Transverse colon (tissue), 4 donors: ENCODE data around the gene UBTF. TPM values are rescaled to one million over a fixed set of nuclear protein-coding genes. Genes with fewer than 3 reads are reported as not detected.

Experiments
- DNase-seq: peaks from one replicate; pipeline ENCODE4 v3.0.0-alpha.2; 2019
- H3K27ac ChIP-seq, 4 donors: fragments of 200-600 bp; sonication (generic); 2 replicates each; pipeline ENCODE4 v1.5.1; 2016 to 2018; ENCODE audit warnings: inconsistent platforms in 4 of 4
- H3K27me3 ChIP-seq: fragments of 200-600 bp; sonication (generic); 2 replicates; pipeline ENCODE4 v1.5.1; 2017; ENCODE audit warnings: inconsistent platforms
- H3K36me3 ChIP-seq, 4 donors: fragments of 200-600 bp; sonication (generic); 2 replicates each; pipeline ENCODE4 v1.5.1; 2017 to 2019; ENCODE audit warnings: inconsistent platforms in 4 of 4
- H3K4me1 ChIP-seq, 4 donors: fragments of 200-600 bp; sonication (generic); 2 replicates each; pipeline ENCODE4 v1.5.1; 2017 to 2020; ENCODE audit warnings: inconsistent platforms in 4 of 4
- H3K4me3 ChIP-seq, 4 donors: fragments of 200-600 bp; sonication (generic); 1 replicate in 1 of 4; 2 replicates in 3 of 4; pipeline versions ENCODE4 v1.5.1 to v1.6.1; 2017 to 2019; ENCODE audit warnings: inconsistent platforms in 4 of 4
- H3K9me3 ChIP-seq, 2 donors: fragments of 200-600 bp; sonication (generic); 2 replicates each; pipeline ENCODE4 v1.5.1; 2017 to 2019; ENCODE audit warnings: inconsistent platforms in 2 of 2
- EP300 ChIP-seq: sonication (generic); formaldehyde crosslinking; IDR thresholded peaks from one replicate; pipeline ENCODE4 v1.6.1; 2017; ENCODE audit warnings: antibody characterized with exemption, low read depth
- POLR2A ChIP-seq: fragments of 450-650 bp; IDR thresholded peaks from one replicate; pipeline ENCODE4 v1.6.1; 2016; ENCODE audit warnings: antibody characterized with exemption, mild to moderate bottlenecking, moderate library complexity
- POLR2AphosphoS5 ChIP-seq, 3 donors: sonication (generic); formaldehyde crosslinking; IDR thresholded peaks; one replicate each; pipeline ENCODE4 v1.6.1; 2016; ENCODE audit warnings: antibody characterized with exemption in 3 of 3
- WGBS, 2 donors: methylation state at CpG; one replicate each; pipeline ENCODE4 v1.1.5; 2018; ENCODE audit warnings: low coverage in 1 of 2; 5-methylcytosine and 5-hydroxymethylcytosine counted together
- in situ Hi-C, 4 donors: fragments of 200-750 bp; cut with MboI; loops; one replicate each; pipeline versions ENCODE4 v1.15.0 to v1.15.1; 2017; ENCODE audit warnings: low sequenced_read_pairs in 3 of 4, low pct_ligation_motif_present in 1 of 4, low pct_unique_long_range_greater_than_20kb in 1 of 4
- intact Hi-C: fragments of 100-400 bp; cut with DNase I; formaldehyde crosslinking; loops from one replicate; pipeline ENCODE4 v1.15.1; 2023; ENCODE audit warnings: low total_unique reads
- total RNA-seq, 4 donors: library from RNA; depleted of rRNA; stranded (reverse); fragments of >200 nt; gene quantifications; one replicate each; pipeline ENCODE4 v1.1.0, GENCODE V29; 2016
- TF ChIP-seq, protein P1 (sequence below), 5 experiments: fragments of 200-600 bp in 3 of 5; fragments of 450-650 bp in 2 of 5; sonication (generic) in 3 of 5; IDR thresholded peaks; 1 replicate in 2 of 5; 2 replicates in 3 of 5; pipeline ENCODE4 v1.5.1; 2016 to 2017; ENCODE audit warnings: antibody characterized with exemption in 5 of 5, inconsistent platforms in 3 of 5, mild to moderate bottlenecking in 2 of 5, moderate library complexity in 1 of 5

UBTF gene
- total RNA-seq, 4 donors from 2014 or later, result 49.4 to 61.6 (median 60.4) TPM

DNA sequence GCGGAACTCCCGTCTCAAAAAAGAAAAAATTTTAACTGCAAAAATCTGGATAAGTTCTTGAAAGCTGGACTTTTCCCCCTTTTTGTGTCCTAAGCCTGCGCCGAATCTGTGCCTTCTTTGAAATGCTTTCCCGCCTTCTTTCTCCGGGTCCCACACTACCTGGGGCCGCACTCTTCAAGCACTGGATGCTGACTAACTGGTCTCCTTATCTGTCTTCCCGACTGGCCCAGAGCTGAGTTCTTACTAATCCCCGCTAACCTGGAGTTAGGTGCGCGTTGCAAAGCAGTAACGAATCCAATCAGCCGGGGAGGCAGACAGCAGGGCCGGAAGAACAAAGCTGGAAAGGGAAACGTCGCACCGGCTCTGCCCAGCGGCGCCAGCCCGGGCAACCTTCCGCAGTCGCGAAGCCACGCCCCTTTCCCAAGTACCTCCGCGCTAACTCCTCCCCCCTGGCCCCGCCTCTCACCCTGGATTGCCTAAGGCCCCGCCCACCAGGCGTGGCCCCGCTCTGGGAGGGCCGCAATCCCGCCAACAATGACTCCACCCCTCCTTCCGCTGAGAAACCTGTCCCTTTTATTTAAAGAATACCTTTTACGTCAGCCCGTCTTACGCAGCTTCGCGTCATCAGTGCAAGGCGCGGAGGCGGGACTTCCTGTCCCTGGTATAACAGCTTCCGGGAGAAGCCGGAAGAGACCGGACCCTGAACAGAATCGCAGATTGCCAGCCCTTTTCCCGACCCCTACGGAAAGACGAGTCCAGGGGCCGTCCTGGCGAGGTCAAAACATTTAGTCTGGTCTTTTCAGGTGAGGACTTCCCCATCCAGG, 33.0 kb downstream of the UBTF start, which contains the start of gene TMUB2:
Gene TMUB2, plus strand, starts transcription at position 666 of the 824 bp plus-strand sequence. CDS start 737 bp downstream, outside the sequence.
- 0% methylated on average over 23 to 50 of the region's 50 CpGs for WGBS, 2 donors
- in situ Hi-C loops, result no loop called here

DNA sequence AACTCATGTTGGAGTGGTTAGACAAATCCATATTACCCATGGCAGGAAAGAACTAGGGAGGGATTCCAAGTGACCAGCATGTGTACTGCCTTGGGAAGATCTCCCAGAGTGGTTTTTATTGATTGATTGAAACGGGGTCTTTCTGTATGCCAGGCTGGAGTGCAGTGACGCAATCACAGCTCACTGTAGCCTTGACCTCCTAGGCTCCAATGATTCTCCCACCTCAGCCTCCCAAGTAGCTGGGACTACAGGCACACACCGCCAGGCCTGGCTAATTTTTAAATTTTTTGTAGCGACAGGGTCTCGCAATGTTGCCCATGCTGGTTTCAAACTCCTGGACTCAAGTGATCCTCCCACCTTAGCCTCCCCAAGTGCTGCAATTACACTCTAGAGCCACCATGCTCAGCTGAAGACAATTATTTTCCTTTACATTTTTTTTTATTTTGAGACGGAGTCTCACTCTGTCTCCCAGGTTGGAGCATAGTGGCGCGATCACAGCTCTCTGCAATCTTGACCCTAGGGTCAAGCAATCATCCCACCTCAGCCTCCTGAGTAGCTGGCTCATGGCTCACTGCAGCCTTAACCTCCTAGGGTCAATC, 35.2 kb downstream of the UBTF start:
- in situ Hi-C loops, result no loop called here
- TF ChIP-seq, protein P1, sequence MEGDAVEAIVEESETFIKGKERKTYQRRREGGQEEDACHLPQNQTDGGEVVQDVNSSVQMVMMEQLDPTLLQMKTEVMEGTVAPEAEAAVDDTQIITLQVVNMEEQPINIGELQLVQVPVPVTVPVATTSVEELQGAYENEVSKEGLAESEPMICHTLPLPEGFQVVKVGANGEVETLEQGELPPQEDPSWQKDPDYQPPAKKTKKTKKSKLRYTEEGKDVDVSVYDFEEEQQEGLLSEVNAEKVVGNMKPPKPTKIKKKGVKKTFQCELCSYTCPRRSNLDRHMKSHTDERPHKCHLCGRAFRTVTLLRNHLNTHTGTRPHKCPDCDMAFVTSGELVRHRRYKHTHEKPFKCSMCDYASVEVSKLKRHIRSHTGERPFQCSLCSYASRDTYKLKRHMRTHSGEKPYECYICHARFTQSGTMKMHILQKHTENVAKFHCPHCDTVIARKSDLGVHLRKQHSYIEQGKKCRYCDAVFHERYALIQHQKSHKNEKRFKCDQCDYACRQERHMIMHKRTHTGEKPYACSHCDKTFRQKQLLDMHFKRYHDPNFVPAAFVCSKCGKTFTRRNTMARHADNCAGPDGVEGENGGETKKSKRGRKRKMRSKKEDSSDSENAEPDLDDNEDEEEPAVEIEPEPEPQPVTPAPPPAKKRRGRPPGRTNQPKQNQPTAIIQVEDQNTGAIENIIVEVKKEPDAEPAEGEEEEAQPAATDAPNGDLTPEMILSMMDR (IDR thresholded peaks at IDR 0.05), result no peak
- TF ChIP-seq POLR2AphosphoS5 (IDR thresholded peaks at IDR 0.05) (no peak), EP300 (no peak)
- Histone ChIP-seq H3K4me1 (peaks cover 11 to 29% (median 23%) of the 10 kb centered on the region in 4 donors), H3K27me3 (no peaks in the 10 kb centered on the region), H3K9me3 (no peaks in the 10 kb centered on the region), H3K36me3 (peaks cover 0 to 4% (median 0%) of the 10 kb centered on the region in 4 donors), H3K27ac (no peak overlapping the region), H3K4me3 (no peak overlapping the region)
- WGBS, 2 donors, result 92% methylated on average over 6 to 8 of the region's 8 CpGs
- intact Hi-C loops, result loop anchor here (10.0 kb wide), 1 partner anchor 960 kb away; the partner anchor contains the start of gene HEXIM1
- no peak for DNase-seq

More for the DNA sequence above, 33.0 kb downstream of the UBTF start, which contains the start of gene TMUB2:
- Histone ChIP-seq H3K36me3 (peaks cover 0 to 6% (median 0%) of the 10 kb centered on the region in 4 donors), H3K9me3 (no peaks in the 10 kb centered on the region), H3K4me3 (peak within 1 kb of the TSS; percentile 92 to 95 (median 93)), H3K4me1 (peaks cover 11 to 29% (median 23%) of the 10 kb centered on the region in 4 donors), H3K27me3 (no peaks in the 10 kb centered on the region), H3K27ac (peak within 1 kb of the TSS; percentile 95 to 97 (median 96))
- peak; percentile 100 for DNase-seq
- TF ChIP-seq POLR2AphosphoS5 (IDR thresholded peaks at IDR 0.05), result peak; percentile 86 to 92 (median 90)
- TF ChIP-seq, protein P1 (IDR thresholded peaks at IDR 0.05), result no peak
- peak; percentile 84 for TF ChIP-seq POLR2A
- TF ChIP-seq EP300, result peak; percentile 20
- intact Hi-C loops, result loop anchor here (10.0 kb wide), 1 partner anchor 958 kb away; the partner anchor contains the start of gene HEXIM1

DNA sequence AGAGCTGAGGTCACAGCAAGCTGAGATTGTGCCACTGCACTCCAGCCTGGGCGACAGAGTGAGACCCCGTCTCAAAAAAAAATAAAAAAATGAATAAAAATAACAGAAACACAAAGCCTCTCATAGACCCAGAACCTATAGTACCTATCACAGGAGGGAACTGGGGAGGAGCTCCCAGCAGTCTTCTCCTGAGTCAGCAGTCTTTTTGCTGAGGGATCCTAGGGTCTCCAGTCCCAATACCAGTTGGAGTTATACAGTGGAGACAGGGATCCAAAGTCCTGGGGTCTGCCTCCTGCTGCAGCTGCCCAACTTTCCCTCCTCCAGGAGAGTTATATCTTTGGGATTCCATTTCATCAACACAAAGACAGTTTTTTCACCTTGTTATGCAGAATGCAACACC, 36.5 kb downstream of the UBTF start:
- TF ChIP-seq EP300 (no peak), POLR2AphosphoS5 (IDR thresholded peaks at IDR 0.05) (no peak), POLR2A (no peak)
- TF ChIP-seq, protein P1 (IDR thresholded peaks at IDR 0.05), result no peak
- WGBS, 2 donors, result 91 to 100% methylated on average over 1 to 2 of the region's 2 CpGs
- DNase-seq, result no peak
- Histone ChIP-seq H3K36me3 (peaks cover 0 to 7% (median 0%) of the 10 kb centered on the region in 4 donors), H3K27ac (no peak overlapping the region), H3K27me3 (no peaks in the 10 kb centered on the region), H3K9me3 (no peaks in the 10 kb centered on the region), H3K4me3 (no peak overlapping the region), H3K4me1 (peaks cover 11 to 23% (median 19%) of the 10 kb centered on the region in 4 donors)
- intact Hi-C loops (loop anchor here (10.0 kb wide), 1 partner anchor 962 kb away; the partner anchor contains the start of gene HEXIM1), in situ Hi-C loops (no loop called here)

DNA sequence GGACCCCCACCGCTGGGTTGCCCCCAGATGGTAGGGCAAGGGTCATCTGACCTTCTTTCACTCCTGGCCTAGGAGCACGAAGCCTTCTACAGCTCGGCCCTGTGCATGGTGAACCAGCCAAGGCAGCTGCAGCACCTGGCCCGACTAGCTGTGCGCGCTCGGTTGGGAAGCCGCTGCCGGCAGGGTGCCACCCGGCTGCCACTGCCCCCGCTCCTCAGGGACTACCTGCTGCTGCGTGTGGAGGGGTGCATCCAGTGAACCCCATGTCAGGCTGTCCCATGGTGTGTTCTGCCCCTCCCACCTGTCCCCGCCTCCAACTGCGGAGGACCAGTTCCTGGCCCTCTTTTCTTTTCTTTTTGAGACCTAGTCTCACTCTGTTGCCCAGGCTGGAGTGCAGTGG, 41.3 kb downstream of the UBTF start:
- Histone ChIP-seq H3K36me3 (peaks cover 0 to 12% (median 0%) of the 10 kb centered on the region in 4 donors), H3K9me3 (no peaks in the 10 kb centered on the region), H3K27ac (no peak overlapping the region), H3K4me1 (no peaks in the 10 kb centered on the region), H3K4me3 (no peak overlapping the region), H3K27me3 (no peaks in the 10 kb centered on the region)
- 97% methylated on average over 9 of the region's 14 CpGs; no CpG with 5 or more reads in 1 of the 2 donors for WGBS, 2 donors
- in situ Hi-C loops, result no loop called here
- DNase-seq, result no peak
- TF ChIP-seq POLR2AphosphoS5 (IDR thresholded peaks at IDR 0.05), result no peak
- TF ChIP-seq POLR2A, result no peak
- TF ChIP-seq EP300, result no peak
- TF ChIP-seq, protein P1 (IDR thresholded peaks at IDR 0.05), result no peak
- intact Hi-C loops, result no loop called here
